Limb (tissue), 2 donors: Measurements from ENCODE around the gene BTBD9.

Source experiments
- DNase-seq, 2 donors: peaks; one replicate each; pipeline ENCODE4 v3.0.0-alpha.2; 2016; ENCODE audit errors: extremely low spot score in 2 of 2

BTBD9 gene

DNA sequence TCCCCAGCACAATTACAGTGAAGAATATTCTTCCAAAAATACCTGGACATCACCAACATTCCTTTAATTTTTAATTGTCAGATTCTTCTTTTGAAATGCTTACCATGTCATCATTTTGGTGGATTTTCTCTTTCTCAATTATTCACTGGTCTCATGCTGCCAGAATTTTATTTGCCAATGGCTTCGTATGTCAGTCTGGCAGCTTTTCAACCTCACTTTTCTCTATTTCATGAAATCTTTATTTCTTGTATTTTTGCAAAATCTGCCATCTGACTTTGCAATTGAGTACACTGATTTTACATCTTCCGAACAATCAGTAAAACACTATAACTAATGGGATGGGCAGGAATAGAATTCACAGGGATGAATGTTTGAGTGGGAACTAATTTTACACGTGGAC, 84.1 kb downstream of the BTBD9 start:
- no peak for DNase-seq

DNA sequence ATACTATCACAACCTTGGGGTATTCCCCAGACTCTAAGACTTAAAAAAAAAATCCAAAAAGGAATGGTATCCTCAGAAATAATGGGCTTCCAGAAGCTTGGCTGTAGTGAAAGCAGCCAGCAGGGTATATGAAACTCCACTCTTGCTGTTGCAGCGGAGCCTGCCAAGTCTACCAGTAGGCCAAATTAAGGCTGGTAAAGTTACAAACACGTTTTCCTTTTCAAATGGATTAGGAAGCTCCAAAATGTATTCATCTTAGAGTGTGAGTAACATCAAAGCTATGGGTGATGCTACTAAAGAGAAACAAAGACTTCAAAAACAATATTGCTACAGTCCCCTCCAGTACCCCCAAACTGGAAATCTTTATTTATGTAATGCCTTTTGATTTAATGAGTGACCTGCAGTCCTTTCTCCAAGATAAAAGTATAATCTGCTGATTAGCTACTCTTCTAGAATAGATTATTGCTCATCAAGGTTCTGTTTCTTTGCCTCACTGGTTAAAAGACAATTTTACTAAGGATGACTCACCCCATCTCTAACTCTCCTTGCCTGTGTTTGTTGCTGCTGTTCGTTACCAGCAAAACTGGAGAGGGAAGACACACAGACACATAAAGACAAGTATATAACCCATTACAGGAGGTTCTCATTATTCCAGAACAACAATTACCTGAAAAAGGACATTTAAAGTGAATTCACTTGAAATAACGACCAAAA, 84.9 kb downstream of the BTBD9 start:
- DNase-seq = no peak

DNA sequence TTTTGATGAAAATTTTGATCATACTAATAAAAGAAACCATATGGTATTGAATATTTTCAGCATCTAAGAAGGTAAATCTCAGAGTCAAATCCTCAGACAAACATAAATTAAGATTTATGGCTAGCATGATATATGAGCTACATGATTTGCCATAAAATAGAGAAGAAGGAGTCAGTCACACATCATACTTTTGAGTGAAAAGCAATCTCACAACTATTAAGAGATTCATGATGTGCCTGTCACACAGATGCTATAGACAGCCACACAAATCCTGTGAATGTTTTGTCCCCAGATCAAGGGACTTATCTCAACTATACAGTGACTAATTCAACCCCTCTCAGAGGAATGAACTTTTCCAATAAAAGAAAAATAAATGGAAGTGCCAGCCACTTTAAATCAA, 85.7 kb downstream of the BTBD9 start:
- DNase-seq = no peak

DNA sequence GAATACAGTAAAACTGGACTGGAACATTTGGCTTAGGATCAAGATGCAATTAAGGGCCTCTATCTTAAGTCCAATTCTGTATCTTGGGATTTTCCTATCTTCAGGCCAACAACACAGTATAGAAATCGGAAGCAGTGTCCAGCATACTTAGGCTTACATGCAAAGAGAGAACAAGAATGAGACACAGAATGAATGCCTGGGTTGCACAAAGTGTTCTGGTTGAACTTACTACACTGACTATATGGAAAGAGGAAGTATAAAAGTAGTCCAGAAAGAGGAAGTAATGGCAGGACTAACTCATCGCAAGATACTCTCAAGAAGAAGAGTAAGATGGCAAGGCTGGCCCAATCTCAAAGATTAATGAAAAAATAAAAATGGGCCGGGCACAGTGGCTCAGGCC, 87.6 kb downstream of the BTBD9 start:
- DNase-seq = no peak

DNA sequence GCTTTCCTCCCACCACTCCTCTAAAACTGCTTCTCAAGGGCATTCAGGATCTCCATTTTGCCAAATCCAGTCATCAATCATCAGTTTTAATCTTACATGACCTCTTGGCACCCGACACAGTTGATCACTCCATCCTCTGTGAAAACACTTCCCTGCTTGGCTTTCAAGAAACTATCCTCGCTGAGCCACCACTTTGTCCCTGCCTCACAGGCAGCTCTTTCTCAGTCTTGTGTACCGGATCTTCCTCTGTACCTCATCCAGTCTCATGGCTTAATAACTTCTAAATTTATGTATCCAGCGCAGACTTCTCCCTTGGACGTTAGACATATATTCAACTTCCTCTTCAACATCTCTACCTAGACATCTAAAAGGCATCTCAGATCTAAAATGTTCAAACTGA, 89.9 kb downstream of the BTBD9 start:
- no peak for DNase-seq

DNA sequence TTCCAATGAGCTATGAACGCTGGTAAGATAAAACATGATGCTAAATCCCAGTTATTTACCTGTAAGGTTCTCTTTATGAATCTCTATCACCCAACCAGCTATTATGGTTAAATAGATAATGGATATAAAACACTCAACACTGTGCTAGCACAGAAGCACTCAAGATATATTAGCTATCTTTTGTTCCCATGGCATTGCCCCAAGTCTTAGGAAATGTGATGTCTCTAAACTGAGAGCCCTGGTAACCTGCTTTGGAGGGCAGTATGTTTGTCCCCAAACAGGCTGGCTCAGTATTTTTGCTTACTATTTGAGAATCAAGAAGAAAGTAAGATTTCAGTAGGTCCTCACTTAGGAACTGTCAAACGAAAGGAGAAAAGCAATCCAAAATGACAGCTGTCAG, 90.5 kb downstream of the BTBD9 start:
- no peak for DNase-seq

DNA sequence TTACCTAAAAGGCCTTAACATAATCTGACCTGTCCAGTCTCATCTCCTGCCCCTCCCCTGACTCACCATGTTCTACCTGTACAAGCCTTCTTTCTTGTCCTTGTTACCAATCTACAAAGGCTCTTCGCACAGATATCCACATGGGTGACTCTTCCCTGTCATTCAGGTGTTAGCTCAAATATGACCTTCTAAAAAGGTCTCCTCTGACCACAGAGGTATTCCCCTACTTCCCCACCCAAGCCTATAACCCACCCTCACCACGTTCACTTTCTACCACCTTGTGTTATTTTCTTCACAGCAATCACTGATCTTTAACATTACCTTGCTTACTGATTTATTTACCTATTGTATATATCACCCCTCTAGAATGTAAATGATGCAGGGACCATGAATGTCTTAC, 96.7 kb downstream of the BTBD9 start:
- DNase-seq = no peak

DNA sequence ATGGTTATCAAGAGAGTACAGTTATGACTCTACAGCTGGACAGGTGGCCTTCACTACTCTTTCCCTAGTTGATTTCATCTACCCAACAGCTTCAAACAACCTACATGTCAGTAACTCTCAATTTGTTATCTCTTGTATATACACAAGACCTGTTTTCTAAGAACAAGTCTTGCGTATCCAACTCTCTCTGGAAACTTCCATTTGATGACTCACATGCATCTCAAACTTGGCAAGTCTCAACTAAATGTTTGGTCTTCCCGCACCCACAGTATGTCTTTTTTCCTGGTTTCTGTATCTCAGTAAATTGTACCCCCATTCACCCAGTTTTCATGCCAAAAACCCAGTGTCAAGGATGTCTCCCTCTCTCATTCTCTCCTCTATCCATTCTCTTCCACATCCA, 97.7 kb downstream of the BTBD9 start:
- DNase-seq = no peak

DNA sequence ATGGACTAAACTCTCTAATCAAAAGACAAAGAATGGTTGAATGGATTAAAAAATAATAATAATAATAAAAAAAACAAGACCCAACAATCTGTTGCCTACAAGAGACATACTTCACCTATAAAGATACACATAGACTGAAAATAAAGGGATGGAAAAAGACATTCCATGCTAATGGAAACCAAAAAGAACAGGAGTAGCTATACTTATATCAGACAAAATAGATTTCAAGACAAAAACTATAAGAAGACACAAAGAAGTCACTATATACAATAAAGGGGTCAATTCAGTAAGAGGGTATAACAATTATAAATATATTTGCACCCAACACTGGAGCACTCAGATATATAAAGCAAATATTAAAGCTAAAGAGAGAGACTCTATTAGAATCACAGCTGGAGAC, 106.7 kb downstream of the BTBD9 start:
- no peak for DNase-seq

DNA sequence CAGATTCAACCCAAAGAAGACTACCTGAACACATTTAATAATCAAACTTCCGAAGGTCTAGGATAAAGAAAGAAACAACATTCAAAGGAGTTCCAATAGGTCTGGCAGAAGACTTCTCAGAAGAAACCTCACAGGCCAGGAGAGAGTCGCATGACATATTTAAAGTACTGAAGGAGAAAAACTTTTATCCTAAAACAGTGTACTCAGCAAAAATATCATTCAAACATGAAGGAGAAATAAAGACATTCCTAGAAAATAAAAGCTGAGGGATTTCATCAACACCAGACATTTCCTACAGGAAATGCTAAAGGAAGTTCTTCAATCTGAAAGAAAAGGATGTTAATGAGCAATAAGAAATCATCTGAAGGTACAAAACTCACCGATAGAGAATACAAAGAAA, 108.6 kb downstream of the BTBD9 start:
- DNase-seq = no peak

DNA sequence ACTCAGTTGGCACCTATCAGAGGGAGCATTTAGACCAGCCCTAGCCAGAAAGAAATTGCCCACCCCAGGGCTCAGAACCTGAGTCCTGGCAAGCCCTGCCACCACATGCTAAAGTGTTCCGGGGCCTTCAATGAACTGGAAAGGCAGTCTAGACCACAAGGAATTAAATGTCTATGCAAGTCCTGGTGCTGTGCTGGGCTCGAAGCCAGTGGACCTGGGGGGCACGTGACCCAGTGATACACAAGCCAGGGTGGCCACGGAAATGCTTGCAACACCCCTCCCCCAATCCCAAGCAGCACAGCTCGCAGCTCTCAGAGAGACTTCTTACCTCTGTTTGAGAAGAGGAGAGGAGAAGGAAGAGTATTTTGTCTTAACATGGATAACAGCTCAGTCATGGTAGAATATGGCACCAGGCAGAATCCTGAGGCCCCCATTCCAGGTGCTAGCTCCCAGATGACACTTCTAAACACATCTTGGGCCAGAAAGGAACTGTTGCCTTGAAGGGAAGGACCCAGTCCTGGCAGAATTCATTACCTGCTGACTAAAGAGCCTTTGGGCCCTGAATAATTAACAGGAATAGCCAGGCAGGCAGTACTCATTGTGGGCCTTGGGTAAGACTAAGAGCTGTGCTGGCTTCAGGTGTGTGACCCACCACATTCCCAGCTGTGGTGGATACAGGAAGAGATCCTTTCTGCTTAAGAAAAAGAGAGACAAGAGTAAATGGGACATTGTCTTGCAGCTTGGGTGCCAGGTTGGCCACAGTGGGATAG, 111.3 kb downstream of the BTBD9 start:
- DNase-seq = no peak

DNA sequence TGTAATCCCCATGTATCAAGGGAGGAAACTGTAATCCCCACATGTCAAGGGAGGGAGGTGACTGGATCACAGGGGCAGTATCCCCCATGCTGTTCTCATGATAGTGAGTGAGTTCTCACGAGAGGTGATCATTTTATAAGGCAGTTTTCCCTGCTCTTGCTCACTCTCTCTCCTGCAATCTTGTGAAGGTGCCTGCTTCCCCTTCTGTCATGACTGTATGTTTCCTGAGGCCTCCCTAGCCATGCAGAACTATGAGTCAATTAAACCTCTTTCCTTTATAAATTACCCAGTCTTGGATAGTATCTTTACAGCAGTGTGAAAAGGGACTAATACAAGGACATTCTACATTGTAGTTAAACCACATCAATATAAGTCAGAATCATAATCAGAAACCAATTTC, 112.4 kb downstream of the BTBD9 start:
- DNase-seq = no peak

DNA sequence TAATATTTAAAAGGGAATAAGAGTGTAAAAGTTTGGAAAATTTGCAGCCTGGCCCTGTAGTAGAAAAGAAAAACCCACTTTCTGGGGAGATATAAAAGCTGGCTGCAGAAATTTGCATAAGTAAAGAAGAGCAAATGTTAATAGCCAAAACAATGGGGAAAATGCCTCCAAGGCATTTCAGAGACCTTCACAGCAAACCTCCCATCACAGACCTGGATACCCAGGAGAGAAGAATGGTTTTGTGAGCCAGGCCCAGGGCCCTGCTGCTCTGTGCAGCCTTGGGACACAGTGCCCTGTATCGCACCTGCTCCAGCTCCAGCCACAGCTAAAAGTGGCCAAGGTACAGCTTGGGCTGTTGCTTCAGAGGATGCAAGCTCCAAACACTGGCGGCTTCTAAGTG, 113.8 kb downstream of the BTBD9 start:
- no peak for DNase-seq

DNA sequence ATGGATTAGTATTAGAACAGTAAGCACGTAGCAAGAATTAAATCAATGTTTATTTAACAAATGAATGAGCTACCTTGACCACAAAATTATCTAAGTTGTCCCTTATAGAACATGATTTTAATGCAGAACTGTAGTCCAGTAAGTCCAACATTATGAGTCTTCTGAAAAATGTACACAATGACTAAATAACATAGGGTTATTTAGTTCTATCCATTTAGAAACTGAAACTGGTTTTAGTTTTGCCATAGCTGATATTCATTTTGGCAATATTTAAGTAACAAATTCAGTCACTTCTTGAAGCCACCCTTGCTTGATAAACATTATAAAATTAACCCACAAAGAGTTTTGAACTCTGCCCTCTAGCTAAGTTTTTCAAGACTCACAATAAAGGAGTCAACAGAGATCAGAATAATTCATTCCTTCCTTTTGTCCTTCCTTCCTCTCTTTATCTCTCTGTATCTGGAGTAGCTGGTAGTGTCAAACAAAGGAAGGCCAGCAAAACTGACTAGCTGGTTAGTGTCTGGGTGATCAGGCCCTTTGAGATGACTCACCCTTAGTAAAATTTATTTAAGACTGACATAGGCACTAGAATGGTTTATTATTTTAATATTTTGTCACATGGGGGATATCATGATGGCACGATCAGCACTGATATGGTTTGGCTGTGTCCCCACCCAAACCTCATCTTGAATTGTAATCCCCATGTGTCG, 115.1 kb downstream of the BTBD9 start:
- no peak for DNase-seq

DNA sequence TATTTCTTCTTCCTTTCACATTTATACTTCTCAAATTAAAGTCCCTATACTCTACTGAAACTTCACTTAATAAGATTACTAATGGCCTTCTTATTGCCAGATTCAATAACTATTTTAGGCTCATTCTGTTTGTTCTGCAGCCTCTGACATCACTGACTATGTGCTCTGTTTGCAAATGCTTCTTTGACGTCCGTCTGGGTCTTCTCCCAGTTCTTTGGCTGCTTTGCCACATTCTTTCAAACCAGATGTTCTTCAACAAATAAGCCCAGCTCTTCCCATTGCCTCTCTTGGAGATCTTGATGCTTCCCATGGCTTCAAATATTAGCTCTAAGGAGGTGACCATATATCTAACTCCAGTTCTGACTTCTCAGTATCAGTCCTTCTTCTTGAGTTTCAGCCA, 117.4 kb downstream of the BTBD9 start:
- DNase-seq = peak in 1 of 2 donors; percentile 27

DNA sequence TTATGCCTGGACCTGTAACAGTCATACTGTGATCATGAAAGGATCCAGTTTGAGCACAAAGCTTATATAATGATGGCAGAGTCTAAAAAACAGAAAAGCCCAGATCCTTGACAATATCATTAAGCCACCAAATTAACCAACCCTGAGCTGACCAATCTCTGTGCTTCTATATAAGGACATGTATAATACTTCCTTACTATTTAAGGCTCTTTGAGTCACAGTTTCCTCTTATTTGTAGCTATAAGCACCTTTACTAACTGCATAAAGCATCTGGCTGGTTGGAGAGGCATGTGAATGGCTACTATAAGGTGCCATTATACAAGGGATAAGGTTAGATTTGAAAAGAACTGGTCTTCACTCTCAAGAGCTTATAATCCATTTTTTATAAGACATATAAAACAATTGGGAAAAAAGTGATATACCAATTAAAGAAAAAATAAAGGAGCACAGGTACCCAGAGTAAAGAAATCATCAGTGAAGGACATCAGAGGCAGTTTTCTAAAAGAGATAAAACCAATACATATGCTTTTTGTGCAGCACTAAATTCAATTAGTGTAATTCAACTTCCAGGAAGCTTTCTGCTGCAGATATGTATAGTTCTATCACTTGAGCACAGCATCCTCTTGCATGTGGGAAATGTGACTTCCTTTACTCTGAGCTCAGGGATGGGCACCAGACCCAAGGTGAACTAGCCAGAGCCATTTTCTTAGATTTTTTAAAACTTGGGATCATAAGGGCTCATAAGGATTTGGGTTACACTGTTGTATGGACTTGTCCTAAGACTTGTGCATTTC, 121.0 kb downstream of the BTBD9 start:
- no peak for DNase-seq

DNA sequence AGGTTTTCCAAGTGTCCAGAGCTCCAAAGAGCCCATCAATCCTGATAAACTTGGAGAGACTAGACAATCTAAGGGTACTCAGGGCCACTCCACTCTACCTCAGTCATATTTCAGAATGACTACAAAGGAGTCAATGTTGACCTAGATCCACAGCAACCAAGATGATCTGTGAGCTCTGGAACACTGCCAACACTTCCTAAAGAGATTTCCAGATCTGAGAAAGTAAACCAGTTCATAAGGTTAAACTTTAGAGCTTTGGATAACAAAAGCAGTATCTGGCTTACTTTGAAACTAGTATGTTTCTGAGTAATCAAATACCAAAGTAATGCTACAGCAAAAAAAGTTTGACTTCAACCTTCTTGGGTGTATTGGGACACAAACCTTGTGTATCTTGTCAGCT, 122.7 kb downstream of the BTBD9 start:
- no peak for DNase-seq

DNA sequence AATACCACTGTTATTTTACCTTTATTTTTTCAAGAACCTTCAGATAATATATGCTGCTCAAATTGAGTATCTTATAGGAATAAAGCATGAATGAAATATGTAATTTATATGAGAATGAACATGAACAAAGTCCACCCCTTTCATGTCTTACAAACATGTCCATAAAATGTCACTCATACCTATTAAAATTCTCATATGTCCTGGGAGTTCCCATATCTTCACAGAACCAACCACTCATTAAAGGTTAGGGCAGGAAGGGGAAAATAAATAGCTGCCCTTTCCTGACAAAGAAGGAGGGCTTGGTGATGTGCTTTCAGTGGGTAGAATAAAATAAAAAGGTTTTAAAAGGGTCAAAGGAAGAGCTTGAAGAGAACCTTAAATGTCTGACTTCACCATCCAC, 125.3 kb downstream of the BTBD9 start:
- DNase-seq = no peak

DNA sequence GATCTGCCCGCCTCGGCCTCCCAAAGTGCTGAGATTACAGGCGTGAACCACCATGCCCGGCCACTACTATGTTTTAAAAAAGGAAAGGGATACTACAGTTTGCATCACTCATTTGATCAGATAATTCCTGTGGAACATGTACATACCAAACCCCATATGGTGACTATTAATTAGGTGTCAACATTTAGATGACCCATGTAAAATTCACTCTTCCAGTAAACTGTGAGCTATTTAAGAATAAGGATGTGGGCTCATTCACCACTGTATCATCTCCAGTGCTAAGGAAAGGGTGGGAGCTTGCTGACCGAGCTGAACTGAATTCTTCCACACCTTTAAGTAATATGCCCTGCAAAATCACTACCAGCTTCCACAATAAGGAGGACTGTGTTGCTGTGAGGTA, 127.5 kb downstream of the BTBD9 start:
- DNase-seq = no peak

DNA sequence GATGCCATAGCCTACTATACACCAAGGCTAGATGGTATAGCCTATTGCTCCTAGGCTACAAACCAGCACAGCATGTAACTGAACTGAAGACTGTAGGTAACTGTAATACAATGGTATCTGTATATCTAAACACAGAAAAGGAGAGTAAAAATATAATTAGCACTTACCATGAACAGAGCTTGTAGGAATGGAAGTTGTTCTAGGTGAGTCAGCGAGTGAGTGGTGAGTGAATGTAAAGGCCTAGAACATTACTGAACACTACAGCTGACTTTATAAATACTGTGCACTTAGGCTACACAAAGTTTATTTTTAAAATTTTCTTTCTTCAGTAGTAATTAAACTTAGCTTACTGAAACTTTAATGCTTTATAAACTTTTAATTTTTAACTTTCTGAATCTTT, 129.5 kb downstream of the BTBD9 start:
- no peak for DNase-seq

DNA sequence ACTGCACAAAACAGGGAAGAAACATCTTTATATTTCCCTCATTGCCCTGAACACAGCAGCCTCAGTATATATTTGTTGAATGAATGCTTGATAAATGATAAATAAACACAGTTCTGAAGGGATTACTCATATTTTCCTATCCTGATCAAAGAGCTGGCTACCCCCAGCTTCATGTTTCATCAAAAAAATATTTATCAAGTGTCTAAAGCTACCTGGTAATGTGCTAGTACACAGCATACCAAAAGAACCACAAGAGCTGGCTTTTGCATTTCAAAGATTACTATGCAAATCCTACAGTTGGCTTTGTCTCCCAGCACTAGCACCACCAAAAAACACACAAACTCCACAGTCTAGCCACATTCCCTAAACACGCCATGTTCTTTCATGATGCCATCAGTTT, 130.0 kb downstream of the BTBD9 start:
- no peak for DNase-seq

DNA sequence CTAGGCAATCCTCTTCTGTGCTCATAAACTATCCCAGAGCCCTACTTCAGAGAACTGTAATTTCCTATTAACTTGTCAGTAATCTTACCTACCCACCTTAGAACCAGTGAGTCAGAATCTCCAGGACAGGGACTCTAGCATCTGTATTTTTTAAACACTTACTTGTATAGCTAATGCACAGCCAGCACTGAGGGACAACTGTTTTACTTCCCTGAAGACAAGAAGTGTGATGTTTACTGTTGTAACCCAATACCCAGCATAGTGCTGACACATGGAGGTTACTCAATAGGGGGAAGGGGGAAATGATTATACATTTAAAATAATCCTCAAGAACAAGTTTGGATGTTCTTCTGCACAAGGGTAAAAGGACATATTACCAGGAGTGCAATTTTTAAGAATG, 130.8 kb downstream of the BTBD9 start:
- no peak for DNase-seq
